Activated CD4-positive, alpha-beta T cell treated with anti-CD3 and anti-CD28 coated beads, Interleukin-2, amount 50 U/mL, for 4 hours (primary cell): Measurements from ENCODE around the gene MAP2K5.

ENCODE experiments used
- DNase-seq, 2 experiments: peaks; one replicate each; pipeline ENCODE4 v3.0.0-alpha.2; 2020

MAP2K5 gene

DNA sequence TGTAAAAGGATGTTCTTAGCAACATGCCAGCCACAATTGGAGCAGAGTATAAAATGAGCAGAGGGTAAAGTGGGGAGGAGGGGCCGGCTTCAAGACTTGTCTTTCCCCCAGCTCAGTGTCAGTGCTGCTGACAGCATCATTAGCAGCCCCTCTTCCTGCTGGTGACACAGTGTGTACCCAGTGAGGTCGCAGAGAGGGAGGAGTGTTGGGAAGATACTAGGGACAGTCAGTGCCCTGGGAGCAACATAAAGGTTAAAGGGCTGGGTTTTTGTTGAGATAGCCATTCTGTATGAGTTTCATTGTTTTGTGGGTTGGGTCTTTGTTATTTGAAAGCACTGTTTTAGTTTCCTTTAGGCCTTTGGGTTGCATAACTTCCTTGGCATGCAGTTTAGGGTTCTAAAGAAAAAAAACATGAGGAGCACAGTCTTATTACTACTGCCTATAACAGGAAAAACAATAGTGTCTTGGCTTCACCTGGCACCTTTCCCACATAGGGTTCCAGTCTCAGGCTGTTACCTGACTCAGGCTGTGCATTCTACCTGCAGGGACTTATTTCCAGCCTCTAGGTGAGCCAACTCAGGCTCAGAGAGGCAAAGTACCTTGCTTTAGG lies 188.7 kb downstream of the MAP2K5 start:
- DNase-seq, result no peak

- no peak for DNase-seq
Measured at GRCh38 chr15:67732164-67732563, 189.7 kb downstream of the MAP2K5 start.

DNA sequence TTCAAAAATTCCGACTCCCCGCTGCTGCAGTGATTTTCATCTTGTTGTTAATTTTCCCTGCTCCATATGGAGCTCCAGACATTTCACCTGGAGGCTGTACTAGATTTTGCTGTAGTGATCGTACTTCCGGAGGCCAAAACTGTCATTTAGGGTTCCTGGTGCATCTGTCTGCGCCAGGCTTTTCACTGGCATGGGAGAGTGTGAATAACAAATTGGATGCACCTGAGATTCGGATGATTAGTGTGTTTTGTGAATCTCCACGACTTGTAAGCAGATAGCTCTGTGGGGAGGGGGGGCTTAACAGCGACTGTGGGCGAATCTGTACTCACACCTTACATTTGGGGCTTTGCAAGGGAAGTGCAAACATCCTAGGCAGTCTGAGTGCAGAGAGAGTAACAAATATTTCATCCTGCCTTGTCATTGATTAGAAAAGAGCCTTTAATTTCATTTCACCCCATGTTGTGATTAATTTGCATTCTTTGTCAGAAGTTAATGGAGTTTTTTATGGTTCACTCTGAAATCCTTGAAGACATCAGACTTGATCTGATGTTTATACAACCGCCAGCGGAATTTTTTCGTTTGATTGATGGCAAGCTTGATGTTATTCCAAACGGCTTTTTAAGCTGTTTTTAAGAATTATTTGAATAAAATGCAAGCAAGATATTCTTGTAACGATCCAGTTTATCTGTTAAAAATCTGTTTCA lies 190.3 kb downstream of the MAP2K5 start:
- DNase-seq, result no peak

GRCh38 chr15:67735896-67736295 lies 193.4 kb downstream of the MAP2K5 start:
- DNase-seq, result no peak

DNA sequence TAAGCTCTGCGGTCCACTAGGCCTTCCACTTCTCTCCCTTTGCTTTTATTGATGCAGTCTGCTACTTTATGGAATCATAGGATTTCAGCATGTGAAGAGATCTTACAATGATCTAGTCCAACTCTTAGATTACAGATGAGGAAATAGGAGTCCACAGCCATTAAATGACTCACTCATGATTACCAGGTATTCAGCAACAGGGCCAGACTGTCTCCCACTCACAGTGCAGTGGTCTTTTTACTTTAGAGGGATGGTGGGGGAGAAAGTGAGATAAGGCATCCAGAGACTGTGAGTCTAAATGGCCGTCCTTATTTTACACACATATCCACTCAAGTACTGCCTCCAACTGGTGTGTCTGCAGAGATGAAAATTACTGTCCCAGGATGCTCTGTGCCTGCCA lies 194.3 kb downstream of the MAP2K5 start:
- DNase-seq, result no peak

DNA sequence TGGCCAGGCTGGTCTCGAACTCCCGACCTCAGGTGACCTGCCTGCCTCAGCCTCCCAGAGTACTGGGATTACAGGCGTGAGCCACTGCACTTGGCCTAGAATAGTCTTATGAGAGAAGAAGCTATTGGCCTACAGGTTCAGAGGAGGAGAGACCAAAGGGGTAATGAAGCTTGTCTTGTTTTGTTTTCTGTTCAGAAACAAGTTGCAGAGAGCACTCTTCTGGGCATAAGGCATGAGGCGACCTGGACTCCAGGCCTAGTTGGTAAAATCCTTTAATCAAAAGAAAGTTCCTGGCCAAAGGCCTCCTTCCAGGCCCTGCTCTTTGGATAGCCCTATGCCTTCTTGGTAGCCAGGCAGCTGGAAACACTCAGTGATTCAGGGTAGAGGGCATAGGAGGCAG lies 195.6 kb downstream of the MAP2K5 start:
- DNase-seq, result no peak

DNA sequence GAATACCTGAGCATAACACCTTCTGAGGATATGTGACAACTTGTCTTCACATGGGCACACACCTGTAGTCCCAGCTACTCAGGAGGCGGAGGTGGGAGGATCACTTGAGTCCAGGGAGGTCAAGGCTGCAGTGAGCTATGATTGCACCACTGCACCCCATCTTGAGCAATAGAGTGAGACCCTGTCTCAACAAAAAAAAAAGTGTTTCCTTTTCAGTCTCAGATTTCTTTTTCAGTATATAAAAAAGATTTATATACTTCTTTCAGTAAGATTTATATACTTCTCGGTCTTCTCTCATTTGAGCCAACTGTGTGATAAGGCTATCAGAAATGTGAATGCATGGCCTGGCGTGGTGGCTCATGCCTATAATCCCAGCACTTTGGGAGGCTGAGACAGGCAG lies 197.9 kb downstream of the MAP2K5 start:
- DNase-seq, result no peak

DNA sequence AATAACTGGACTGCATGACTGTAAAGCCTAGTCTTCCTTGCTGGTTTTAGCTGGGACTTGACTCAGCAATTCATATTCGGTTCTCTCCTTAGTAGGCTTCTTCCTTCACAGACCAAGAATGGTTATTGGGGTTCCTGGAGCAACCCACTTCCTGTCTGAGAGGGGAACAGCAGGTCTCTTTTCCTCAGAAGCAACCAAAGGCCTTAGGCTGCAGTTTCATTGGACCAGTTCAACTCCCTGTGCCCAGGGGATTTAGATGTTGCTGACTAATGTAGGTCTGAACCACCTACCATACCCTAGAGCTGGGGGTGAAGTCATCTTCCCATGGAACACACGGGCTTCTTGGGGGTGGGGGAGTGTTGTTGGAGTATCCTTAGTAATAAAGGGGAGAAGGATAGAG lies 198.8 kb downstream of the MAP2K5 start:
- DNase-seq, result no peak

- no peak for DNase-seq
Measured at GRCh38 chr15:67743558-67743957, 201.1 kb downstream of the MAP2K5 start.

- no peak for DNase-seq
Measured at GRCh38 chr15:67744331-67745072, 202.0 kb downstream of the MAP2K5 start.

DNA sequence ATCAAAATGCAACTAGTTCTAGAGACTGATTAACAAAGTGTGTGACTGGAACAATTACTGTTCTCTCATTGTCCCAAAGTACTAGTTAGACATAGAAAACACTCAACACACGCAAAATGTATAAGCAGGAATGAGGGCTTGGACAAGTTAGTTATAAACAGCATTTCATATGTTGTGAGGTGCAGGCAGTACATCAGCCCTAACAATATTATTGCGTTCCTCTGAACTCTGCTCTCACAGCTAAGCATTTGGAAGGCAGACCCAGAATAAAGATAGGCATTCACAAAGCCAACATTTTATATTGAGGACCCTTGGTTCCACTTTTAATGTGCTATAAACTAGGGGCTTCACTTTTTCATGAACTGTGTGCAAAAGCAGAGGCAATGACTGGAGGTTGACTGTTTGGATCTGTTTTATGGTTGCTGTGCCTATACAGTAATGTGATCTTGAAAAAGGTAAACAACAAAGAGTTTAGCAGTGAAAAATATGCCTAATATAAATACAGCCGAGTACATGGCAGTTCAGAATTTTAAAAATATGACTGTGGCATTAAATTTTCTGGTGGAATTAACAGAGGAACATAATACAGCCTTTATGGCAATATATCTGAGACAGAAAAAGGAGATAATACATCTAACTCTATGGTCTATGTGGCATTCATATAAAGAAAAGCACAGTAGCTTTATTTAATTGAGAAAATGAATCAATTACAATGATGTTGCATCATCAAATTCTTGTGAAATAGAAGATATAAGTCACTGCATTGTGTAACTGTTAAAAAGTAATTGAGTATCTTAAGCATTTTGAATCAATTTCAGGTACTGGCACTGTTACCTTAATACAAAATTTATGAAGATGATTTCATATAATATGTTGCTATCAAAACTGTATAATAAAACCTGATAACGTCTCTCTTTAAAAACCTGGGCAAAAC lies 202.8 kb downstream of the MAP2K5 start:
- no peak for DNase-seq

GRCh38 chr15:67746022-67746421 lies 203.5 kb downstream of the MAP2K5 start:
- DNase-seq, result no peak

GRCh38 chr15:67746450-67746849 lies 203.9 kb downstream of the MAP2K5 start:
- no peak for DNase-seq

- no peak for DNase-seq
Measured at GRCh38 chr15:67747921-67748320, 205.4 kb downstream of the MAP2K5 start.

DNA sequence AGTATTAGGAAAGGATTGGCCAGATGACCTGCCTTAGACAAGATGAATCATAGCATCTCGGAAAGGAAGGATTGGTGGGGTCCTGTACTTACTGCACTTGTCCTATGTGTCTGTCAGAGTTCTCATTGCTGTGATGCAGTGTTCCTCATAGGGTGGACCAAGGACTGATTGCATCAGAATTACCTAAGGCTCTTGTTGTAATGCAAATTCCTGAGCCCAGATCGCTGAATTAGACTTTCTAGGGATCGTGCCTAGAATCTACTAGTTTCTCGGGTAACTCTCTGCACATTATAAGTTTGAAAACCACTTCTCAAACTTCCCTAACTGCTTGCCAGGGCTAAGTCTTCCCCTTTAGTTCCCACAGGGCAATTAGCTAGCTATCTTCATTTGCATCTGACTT lies 207.9 kb downstream of the MAP2K5 start:
- no peak for DNase-seq

DNA sequence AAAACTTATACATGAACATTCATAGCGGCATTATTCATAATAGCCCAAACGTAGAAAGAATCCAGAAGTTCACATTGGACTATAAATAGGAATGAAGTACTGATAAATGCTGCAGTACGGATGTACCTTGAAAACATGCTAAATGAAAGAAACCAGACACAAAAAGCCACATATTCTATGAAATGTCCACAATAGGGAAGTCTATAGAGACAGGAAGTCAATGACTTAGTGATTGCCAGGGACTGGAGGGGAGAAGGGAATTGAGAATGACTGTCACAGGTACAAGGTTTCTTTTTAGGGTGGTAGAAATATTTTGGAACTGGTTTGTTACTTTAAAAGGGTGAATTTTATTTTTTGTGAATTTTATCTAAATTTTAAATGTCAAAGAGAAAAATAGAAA lies 211.4 kb downstream of the MAP2K5 start:
- no peak for DNase-seq

- DNase-seq, result no peak
Measured at GRCh38 chr15:67755264-67755663, 212.8 kb downstream of the MAP2K5 start.

DNA sequence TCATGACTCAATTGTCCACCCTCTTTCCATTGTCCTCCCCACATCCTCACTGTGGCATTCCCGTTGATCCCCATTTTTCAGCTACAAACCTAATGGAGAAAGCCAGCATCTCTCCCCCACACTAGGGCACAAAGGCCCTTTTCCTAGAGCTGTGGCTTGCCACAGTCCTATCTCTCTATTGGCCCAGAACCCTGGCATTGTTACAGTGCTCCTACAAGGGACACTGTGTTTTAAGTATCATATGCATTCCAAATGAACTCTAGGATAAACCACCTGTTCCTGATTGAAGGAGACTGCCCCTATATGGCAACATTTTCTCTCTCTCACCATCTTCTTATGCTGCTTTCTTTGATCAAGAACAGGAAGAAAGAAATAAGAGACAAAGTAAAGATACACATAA lies 213.4 kb downstream of the MAP2K5 start:
- no peak for DNase-seq

DNA sequence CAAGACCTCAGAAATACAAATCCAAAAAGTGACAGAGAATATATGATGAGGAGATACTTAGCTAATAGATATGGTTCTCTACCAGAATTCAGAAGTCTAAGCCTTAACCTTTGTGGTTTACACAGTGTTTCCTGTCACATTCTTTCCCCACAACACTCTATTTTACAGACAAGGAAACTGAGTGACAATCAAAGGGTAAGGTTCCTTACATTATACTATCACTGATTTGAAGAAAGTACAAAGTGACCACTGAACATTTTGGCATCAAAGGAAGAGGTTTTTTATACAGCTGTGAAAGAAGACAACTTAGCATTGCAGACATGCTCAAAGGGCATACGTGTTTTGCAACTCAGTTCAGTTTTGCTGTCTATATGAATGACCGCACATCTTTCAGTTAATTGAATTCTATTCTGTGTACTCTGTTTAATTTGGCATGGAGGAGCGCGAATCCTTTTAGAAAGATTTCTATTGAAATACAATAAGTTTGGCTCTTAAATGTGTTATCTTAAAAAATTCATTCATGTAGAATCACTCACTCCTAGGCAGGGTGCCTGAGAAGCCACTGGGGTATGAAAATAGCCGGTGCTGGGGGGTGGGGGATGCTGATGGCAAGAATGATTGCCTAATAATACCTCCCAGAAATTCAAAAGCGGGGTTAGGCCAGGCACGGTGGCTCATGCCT lies 216.3 kb downstream of the MAP2K5 start:
- no peak for DNase-seq

DNA sequence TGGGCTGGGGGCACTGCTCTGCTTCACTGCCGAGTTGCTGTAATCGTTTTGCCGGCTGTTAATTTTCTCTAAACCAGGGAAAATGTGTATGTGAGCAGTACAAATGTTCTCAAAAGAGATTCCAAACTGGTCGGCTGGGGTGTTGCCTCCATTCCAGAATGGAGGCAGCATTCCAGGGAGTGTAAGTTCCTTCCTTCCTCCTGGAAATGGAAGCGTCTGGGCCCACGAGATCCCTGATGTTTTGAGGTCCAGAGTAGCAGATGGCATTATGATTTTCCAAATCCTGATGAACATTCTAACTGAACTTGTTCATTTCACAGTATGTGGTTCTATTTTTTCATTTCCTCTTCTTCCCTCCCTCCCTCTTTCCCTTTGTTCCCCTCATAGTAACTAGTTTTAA lies 218.4 kb downstream of the MAP2K5 start:
- no peak for DNase-seq

DNA sequence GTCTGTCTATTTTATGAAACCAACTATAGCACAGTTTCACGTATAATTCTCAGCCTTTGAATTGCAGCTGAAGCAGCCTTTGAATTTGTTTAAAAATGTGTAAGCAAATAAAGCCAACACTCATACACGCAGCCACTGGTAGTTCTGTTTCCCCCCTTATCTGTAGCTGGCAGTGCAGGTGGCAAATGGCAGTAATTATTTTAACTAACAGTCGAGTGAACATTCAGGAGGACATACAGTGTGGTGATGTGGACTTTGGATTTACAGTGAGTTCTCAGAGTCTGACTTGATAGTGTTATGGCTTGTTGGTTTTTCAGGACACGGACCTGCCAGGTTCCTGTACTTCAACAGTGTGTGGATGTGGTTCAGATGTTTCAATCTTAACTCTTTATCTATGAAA lies 218.8 kb downstream of the MAP2K5 start:
- DNase-seq, result no peak

GRCh38 chr15:67762610-67763368 lies 220.3 kb downstream of the MAP2K5 start:
- DNase-seq, result peak; percentile 39 to 40
